Measurements from ENCODE around the gene STK10. TPM values are rescaled to one million over a fixed set of nuclear protein-coding genes. Genes with fewer than 3 reads are reported as not detected.

STK10 gene
- total and polyA plus RNA-seq, 2 of the 8 experiments (the other 6 are each of a cell fraction or from before 2014, with no cell fraction given): 10.5 to 21.4 TPM

DNA sequence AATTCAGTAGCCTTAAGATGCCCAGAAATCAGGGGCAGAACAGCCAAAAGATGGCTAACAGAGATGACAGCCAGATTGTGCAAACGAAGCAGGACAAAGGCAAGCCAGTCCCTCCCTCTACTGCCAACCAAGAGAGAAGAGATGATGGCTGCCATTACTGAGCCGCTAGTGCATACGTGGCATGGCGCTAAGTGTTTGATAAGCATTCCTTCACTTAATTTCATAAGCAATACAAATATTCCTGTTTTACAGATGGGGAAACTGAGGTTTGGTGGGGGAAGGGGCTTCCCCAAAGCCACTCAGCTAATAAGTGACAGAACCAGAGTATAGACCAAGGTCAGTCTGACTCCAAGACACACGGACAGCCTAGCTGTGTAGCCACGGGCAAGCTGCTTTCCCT is 44.1 kb downstream of the STK10 start:
- Histone ChIP-seq H3K4me3 (ENCODE audit: extremely low read depth in 1 of 4, insufficient read depth in 2 of 4, low read depth in 3 of 4, low read length in 4 of 4) (no peak overlapping the region), H4K91ac (replicated peaks; ENCODE audit: insufficient read length, low read length) (no peak overlapping the region), H3K56ac (replicated peaks; ENCODE audit: insufficient read length, low read depth, low read length) (no peak overlapping the region), H3K23ac (ENCODE audit: insufficient read length) (no peak overlapping the region), H3K27me3 (replicated peaks in 1 of 4; ENCODE audit: control insufficient read depth in 3 of 4, extremely low read depth in 1 of 4, insufficient read depth in 3 of 4, low read length in 3 of 4) (no peaks in the 10 kb centered on the region), H2BK5ac (ENCODE audit: low read depth, low read length) (no peak overlapping the region), H3K14ac (ENCODE audit: insufficient read length) (no peak overlapping the region), H3K18ac (ENCODE audit: extremely low read depth, low read length) (no peak overlapping the region), H2BK15ac (ENCODE audit: low read length) (no peak overlapping the region), H4K8ac (ENCODE audit: extremely low read depth, insufficient read depth, low read length) (no peak overlapping the region), H3K36me3 (ENCODE audit: control insufficient read depth in 2 of 4, insufficient read depth in 4 of 4, low read length in 3 of 4) (no peaks in the 10 kb centered on the region), H3K9ac (replicated peaks in 1 of 4; ENCODE audit: extremely low read depth in 1 of 4, low read depth in 3 of 4, low read length in 3 of 4) (no peak overlapping the region), H3K27ac (ENCODE audit: low read depth, low read length) (no peak overlapping the region), H2AFZ (ENCODE audit: low read length) (no peak overlapping the region), H2AK5ac (ENCODE audit: low read depth, low read length) (no peak overlapping the region), H3K4me2 (ENCODE audit: insufficient read depth in 1 of 2, low read depth in 2 of 2, low read length in 2 of 2) (no peak overlapping the region), H2BK20ac (ENCODE audit: low read length) (no peak overlapping the region), H4K5ac (ENCODE audit: insufficient read length, low read depth, low read length) (no peak overlapping the region), H2BK12ac (ENCODE audit: low read depth, low read length) (no peak overlapping the region), H3K79me2 (ENCODE audit: control insufficient read depth in 1 of 2, insufficient read depth in 2 of 2, low read length in 2 of 2) (no peaks in the 10 kb centered on the region), H3K4me1 (replicated peaks in 1 of 4; ENCODE audit: control insufficient read depth in 3 of 4, insufficient read depth in 4 of 4, low read length in 3 of 4) (peaks cover 0 to 8% (median 5%) of the 10 kb centered on the region in 4 experiments; a peak in 5 of 7 replicates), H3K79me1 (ENCODE audit: low read depth, low read length) (no peaks in the 10 kb centered on the region; the same call in 1 of the 2 replicates), H3K9me3 (ENCODE audit: insufficient read depth in 2 of 2, low read depth in 1 of 2, low read length in 1 of 2) (no peaks in the 10 kb centered on the region), H2BK120ac (replicated peaks; ENCODE audit: low read depth, low read length) (no peak overlapping the region), H3K4ac (replicated peaks; ENCODE audit: insufficient read length, low read depth, low read length) (no peak overlapping the region), H3K23me2 (ENCODE audit: low read depth, low read length) (no peaks in the 10 kb centered on the region), H4K20me1 (replicated peaks in 1 of 2; ENCODE audit: control insufficient read depth in 1 of 2, insufficient read depth in 2 of 2, low read length in 2 of 2) (peaks cover 3 to 4% of the 10 kb centered on the region in 2 experiments)
- TF ChIP-seq YY1 (IDR thresholded peaks at IDR 0.05; ENCODE audit: low read depth, low read length): no peak
- ChIA-PET POLR2A (ENCODE audit: partially characterized antibody) (no interaction called here), CTCF (ENCODE audit: partially characterized antibody) (interaction anchor here (0.5 to 1.0 kb wide), 3 partner anchors 38 to 304 kb away, joined by 3 to 5 read pairs (median 3); no protein-coding TSS in a partner anchor)
- 83% methylated on average over 6 of the region's 6 CpGs; no CpG with 5 or more reads in 1 of the 2 experiments for WGBS, 2 experiments (ENCODE audit: extremely low coverage in 1 of 2, insufficient coverage in 1 of 2, insufficient read length in 1 of 2, insufficient replicate concordance in 2 of 2, low coverage in 1 of 2, low lambda C conversion rate in 2 of 2, missing lambda C conversion rate in 1 of 2)
- FAIRE-seq (no peak), DNase-seq (ENCODE audit: low read depth in 1 of 2, low spot score in 2 of 2) (no peak)

All from H1 (cell line).